ENCODE results near the gene MMGT1. TPM values are rescaled to one million over a fixed set of nuclear protein-coding genes. Genes with fewer than 3 reads are reported as not detected.

The MMGT1 gene
- total RNA-seq, 1 experiment from 2014 or later = 22.6 TPM

DNA sequence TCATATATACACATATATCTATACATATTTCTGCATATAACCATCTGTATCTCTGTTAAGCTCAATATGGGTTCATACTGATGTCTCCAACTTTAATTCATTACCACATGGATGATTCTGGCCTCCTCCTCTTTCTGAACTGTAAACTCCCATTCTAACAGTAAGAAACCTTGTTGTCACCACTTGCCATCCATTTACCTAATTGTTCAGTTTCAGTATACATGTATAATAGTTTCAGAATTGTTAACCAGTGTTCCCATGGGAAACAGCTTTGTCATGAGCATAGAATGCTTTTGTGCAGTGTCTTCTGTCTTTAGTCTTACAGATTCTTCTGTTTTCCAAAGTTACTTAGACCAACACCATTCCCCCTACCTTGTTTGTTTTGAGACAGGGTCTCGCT lies 47.4 kb upstream of the MMGT1 start:
- Histone ChIP-seq H4K91ac (ENCODE audit: insufficient read length, low read depth, low read length) (no peak overlapping the region), H2AK5ac (ENCODE audit: insufficient read length, low read length) (no peak overlapping the region), H4K20me1 (ENCODE audit: control insufficient read depth, insufficient read depth, insufficient read length) (no peaks in the 10 kb centered on the region), H3K4me2 (ENCODE audit: insufficient read depth, insufficient read length, low read length) (no peak overlapping the region), H3K9ac (ENCODE audit: extremely low read depth, insufficient read length, low read length) (no peak overlapping the region), H3K79me1 (ENCODE audit: insufficient read depth, low read depth, low read length, poor library complexity, severe bottlenecking) (no peaks in the 10 kb centered on the region), H3K18ac (ENCODE audit: insufficient read length, low read depth, low read length) (no peak overlapping the region), H3K14ac (ENCODE audit: insufficient read depth, low read length) (no peak overlapping the region), H4K5ac (ENCODE audit: insufficient read length, low read depth, low read length) (no peak overlapping the region), H2BK120ac (ENCODE audit: low read depth, low read length, poor library complexity, severe bottlenecking) (no peak overlapping the region), H2BK20ac (ENCODE audit: low read depth, low read length, poor library complexity, severe bottlenecking) (no peak overlapping the region), H3K79me2 (ENCODE audit: insufficient read depth, low read length) (no peaks in the 10 kb centered on the region), H3K23me2 (ENCODE audit: insufficient read length, low read depth, low read length, poor library complexity, severe bottlenecking) (no peaks in the 10 kb centered on the region), H2BK5ac (ENCODE audit: insufficient read length, low read length) (no peak overlapping the region), H3K23ac (ENCODE audit: insufficient read length, low read depth, low read length) (no peak overlapping the region), H2BK12ac (ENCODE audit: insufficient read length, low read depth, low read length) (no peak overlapping the region), H3K56ac (ENCODE audit: insufficient read length, low read depth, low read length) (no peak overlapping the region), H3K4ac (ENCODE audit: low read depth, low read length) (no peak overlapping the region), H3T11ph (ENCODE audit: low read length) (no peak overlapping the region), H3K4me1 (ENCODE audit: insufficient read depth, low read length) (no peaks in the 10 kb centered on the region), H3K27me3 (ENCODE audit: insufficient read depth, low read length) (no peaks in the 10 kb centered on the region), H2BK15ac (ENCODE audit: low read depth, low read length) (no peak overlapping the region), H3K27ac (ENCODE audit: insufficient read length, low read depth, low read length) (no peak overlapping the region), H3K9me3 (ENCODE audit: control insufficient read depth, low read depth, low read length) (peaks cover 33% of the 10 kb centered on the region), H4K8ac (replicated peaks; ENCODE audit: insufficient read length, low read depth, low read length) (no peak overlapping the region), H2AFZ (ENCODE audit: low read length) (no peak overlapping the region)
- Mint-ChIP-seq H3K36me3 (ENCODE audit: insufficient read depth in 1 of 3, low read depth in 3 of 3) (peaks cover 14 to 32% (median 25%) of the 10 kb centered on the region in 3 experiments), H3K4me3 (no peak overlapping the region), H3K9me3 (peaks cover 37 to 56% of the 10 kb centered on the region in 2 experiments), H3K27ac (peak overlapping the region in 1 of 3 experiments; percentile 22; a peak in 1 of 7 replicates), H3K4me1 (no peaks in the 10 kb centered on the region), H3K27me3 (ENCODE audit: low read depth) (no peaks in the 10 kb centered on the region)
- DNase-seq = no peak
- TF ChIP-seq, protein P1, sequence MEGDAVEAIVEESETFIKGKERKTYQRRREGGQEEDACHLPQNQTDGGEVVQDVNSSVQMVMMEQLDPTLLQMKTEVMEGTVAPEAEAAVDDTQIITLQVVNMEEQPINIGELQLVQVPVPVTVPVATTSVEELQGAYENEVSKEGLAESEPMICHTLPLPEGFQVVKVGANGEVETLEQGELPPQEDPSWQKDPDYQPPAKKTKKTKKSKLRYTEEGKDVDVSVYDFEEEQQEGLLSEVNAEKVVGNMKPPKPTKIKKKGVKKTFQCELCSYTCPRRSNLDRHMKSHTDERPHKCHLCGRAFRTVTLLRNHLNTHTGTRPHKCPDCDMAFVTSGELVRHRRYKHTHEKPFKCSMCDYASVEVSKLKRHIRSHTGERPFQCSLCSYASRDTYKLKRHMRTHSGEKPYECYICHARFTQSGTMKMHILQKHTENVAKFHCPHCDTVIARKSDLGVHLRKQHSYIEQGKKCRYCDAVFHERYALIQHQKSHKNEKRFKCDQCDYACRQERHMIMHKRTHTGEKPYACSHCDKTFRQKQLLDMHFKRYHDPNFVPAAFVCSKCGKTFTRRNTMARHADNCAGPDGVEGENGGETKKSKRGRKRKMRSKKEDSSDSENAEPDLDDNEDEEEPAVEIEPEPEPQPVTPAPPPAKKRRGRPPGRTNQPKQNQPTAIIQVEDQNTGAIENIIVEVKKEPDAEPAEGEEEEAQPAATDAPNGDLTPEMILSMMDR (conservative IDR thresholded peaks at IDR 0.05) = no peak
- no CpG with 5 or more reads among the region's 1 CpG for WGBS (ENCODE audit: extremely low coverage, insufficient read length, low lambda C conversion rate)

Data from H9 (cell line).